MCF 10A (cell line): ENCODE results near the gene OR10G3. TPM values are rescaled to one million over a fixed set of nuclear protein-coding genes. Genes with fewer than 3 reads are reported as not detected.

ENCODE experiments used
- BruUV-seq: library from RNA; stranded (reverse); fragments of 400-500 nt; replicated peaks from 2 replicates; lab custom pipeline; 2021; lab: Mats Ljungman, UMichigan
- CTCF ChIA-PET: fragments of 300-600 bp; sonication (Branson Sonifier 250); formaldehyde crosslinking; extraction: SDS; loops from one replicate; lab custom pipeline; 2021; ENCODE audit warnings: antibody characterized with exemption, inconsistent platforms; lab: Yijun Ruan, JAX
- POLR2A ChIA-PET: fragments of 300-600, 350-650 bp; sonication (Branson Sonifier 250); formaldehyde crosslinking; extraction: SDS; loops from one replicate; lab custom pipeline; 2020; ENCODE audit warnings: antibody characterized with exemption, inconsistent platforms; lab: Yijun Ruan, JAX
- DNase-seq: peaks from one replicate; pipeline ENCODE4 v3.0.0-alpha.2; 2018; ENCODE audit not compliant: unreplicated experiment
- H3K27ac Mint-ChIP-seq: one replicate; pipeline ENCODE4 v1.8.0; 2022; ENCODE audit warnings: mild to moderate bottlenecking, low read depth, mixed read lengths; ENCODE audit not compliant: unreplicated experiment
- H3K27me3 Mint-ChIP-seq: one replicate; pipeline ENCODE4 v1.8.0; 2022; ENCODE audit warnings: mixed read lengths; ENCODE audit not compliant: insufficient read depth, unreplicated experiment
- H3K36me3 Mint-ChIP-seq: one replicate; pipeline ENCODE4 v1.8.0; 2022; ENCODE audit warnings: mild to moderate bottlenecking, moderate library complexity, mixed read lengths; ENCODE audit not compliant: insufficient read depth, unreplicated experiment
- H3K4me1 Mint-ChIP-seq: one replicate; pipeline ENCODE4 v1.8.0; 2022; ENCODE audit warnings: mixed read lengths; ENCODE audit not compliant: insufficient read depth, unreplicated experiment
- H3K4me3 Mint-ChIP-seq: one replicate; pipeline ENCODE4 v1.8.0; 2022; ENCODE audit warnings: mild to moderate bottlenecking, moderate library complexity, mixed read lengths; ENCODE audit not compliant: unreplicated experiment
- H3K9me3 Mint-ChIP-seq: one replicate; pipeline ENCODE4 v1.8.0; 2022; ENCODE audit warnings: mixed read lengths; ENCODE audit not compliant: unreplicated experiment
- CTCF ChIP-seq: fragments of 200-600 bp; IDR thresholded peaks from one replicate; pipeline ENCODE4 v1.8.0; 2022; ENCODE audit warnings: antibody characterized with exemption, mild to moderate bottlenecking; ENCODE audit not compliant: unreplicated experiment
- intact Hi-C: fragments of 100-400 bp; cut with micrococcal nuclease; formaldehyde crosslinking; loops from 2 replicates; pipeline ENCODE4 v1.14.1; 2022
- total RNA-seq: library from RNA; stranded (reverse); gene quantifications from 2 replicates; pipeline ENCODE4 v1.2.3, GENCODE V29; 2022

OR10G3 gene
- total RNA-seq, 1 experiment from 2014 or later = not detected

DNA sequence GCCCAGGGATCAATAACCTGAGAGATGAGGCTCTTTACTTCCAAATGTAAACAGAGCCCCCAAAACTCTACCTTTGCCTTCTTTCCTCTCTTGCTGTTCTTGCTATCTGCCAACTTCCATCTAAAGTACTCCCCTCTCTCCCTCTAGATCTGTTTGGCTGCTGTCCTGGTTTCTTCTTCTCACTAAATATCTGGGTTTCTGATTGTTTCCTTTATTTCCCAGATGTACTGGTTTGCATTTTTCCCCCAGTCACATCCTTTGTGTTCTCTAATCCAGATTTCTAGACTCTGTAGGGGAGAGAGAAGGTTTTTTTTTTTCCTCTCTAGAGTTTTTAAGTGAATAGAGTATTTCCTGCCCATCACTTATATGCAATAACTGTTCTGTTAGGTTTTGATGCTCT, 46.6 kb downstream of the OR10G3 start:
- H3K36me3 Mint-ChIP-seq = no peaks in the 10 kb centered on the region
- no peaks in the 10 kb centered on the region for H3K9me3 Mint-ChIP-seq
- H3K27me3 Mint-ChIP-seq = peaks cover 61% of the 10 kb centered on the region
- TF ChIP-seq CTCF = no peak
- no TSS peak for BruUV-seq
- CTCF ChIA-PET = interaction anchor here (1.5 to 2.0 kb wide), 2 partner anchors 23 kb away, joined by 3 to 7 read pairs; partner anchors contain the start of gene METTL3
- DNase-seq = no peak
- no peak overlapping the region for H3K27ac Mint-ChIP-seq
- intact Hi-C loops = no loop called here
- no peaks in the 10 kb centered on the region for H3K4me1 Mint-ChIP-seq
- no peak overlapping the region for H3K4me3 Mint-ChIP-seq
- POLR2A ChIA-PET = interaction anchor here (1.2 kb wide), 2 partner anchors 22 to 27 kb away, joined by 3 to 4 read pairs; partner anchors contain the start of gene METTL3

- H3K4me1 Mint-ChIP-seq = no peaks in the 10 kb centered on the region
- no peak for TF ChIP-seq CTCF
- no peaks in the 10 kb centered on the region for H3K36me3 Mint-ChIP-seq
- no peak overlapping the region for H3K27ac Mint-ChIP-seq
- intact Hi-C loops = no loop called here
- DNase-seq = no peak
- BruUV-seq = no TSS peak
- CTCF ChIA-PET = interaction anchor here (0.9 to 2.3 kb wide), 4 partner anchors 28 to 463 kb away, joined by 3 to 11 read pairs (median 4); no protein-coding TSS in a partner anchor
- POLR2A ChIA-PET = interaction anchor here (0.6 to 1.2 kb wide), 2 partner anchors 19 to 38 kb away, joined by 3 to 5 read pairs; partner anchors contain the start of gene METTL3
- H3K4me3 Mint-ChIP-seq = no peak overlapping the region
- no peaks in the 10 kb centered on the region for H3K9me3 Mint-ChIP-seq
- H3K27me3 Mint-ChIP-seq = peaks cover 29% of the 10 kb centered on the region
Measured at GRCh38 chr14:21529515-21529914, 50.4 kb downstream of the OR10G3 start.

GRCh38 chr14:21528381-21529348, 51.2 kb downstream of the OR10G3 start:
- Mint-ChIP-seq H3K4me1 (no peaks in the 10 kb centered on the region), H3K4me3 (no peak overlapping the region), H3K27me3 (peaks cover 22% of the 10 kb centered on the region), H3K36me3 (no peaks in the 10 kb centered on the region), H3K9me3 (no peaks in the 10 kb centered on the region), H3K27ac (no peak overlapping the region)
- intact Hi-C loops = no loop called here
- POLR2A ChIA-PET = interaction anchor here (1.2 kb wide), 2 partner anchors 18 to 73 kb away, joined by 3 to 5 read pairs; partner anchors contain the start of genes CHD8 and METTL3
- no peak for DNase-seq
- no peak for TF ChIP-seq CTCF
- no TSS peak for BruUV-seq
- CTCF ChIA-PET = interaction anchor here (0.9 to 2.3 kb wide), 4 partner anchors 29 to 462 kb away, joined by 3 to 11 read pairs (median 4); no protein-coding TSS in a partner anchor

DNA sequence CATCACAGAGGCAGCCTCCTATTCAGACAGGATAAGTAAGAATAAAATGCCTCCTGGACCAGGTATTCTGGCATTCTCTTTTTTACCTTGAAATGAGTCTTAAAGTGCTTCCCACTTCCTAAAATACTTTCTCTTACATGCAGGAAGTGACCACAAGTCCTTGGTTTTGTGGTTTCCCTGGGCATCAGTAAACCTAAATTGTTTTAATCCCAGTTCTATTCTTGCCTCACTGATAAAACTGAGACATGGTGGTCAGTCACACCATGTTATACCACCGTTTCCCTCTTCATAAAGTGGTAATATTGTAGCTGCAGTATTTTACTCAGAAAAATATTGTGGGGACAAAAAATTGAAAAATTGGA, 52.6 kb downstream of the OR10G3 start:
- no TSS peak for BruUV-seq
- Mint-ChIP-seq H3K27ac (no peak overlapping the region), H3K27me3 (peaks cover 23% of the 10 kb centered on the region), H3K4me3 (peak overlapping the region; percentile 33), H3K9me3 (no peaks in the 10 kb centered on the region), H3K36me3 (no peaks in the 10 kb centered on the region), H3K4me1 (no peaks in the 10 kb centered on the region)
- POLR2A ChIA-PET = no interaction called here
- no peak for DNase-seq
- no peak for TF ChIP-seq CTCF
- CTCF ChIA-PET = interaction anchor here (0.5 to 2.5 kb wide), 3 partner anchors 29 to 221 kb away, joined by 3 to 12 read pairs (median 3); partner anchors contain the start of gene TOX4
- intact Hi-C loops = no loop called here
